CD14-positive monocyte (primary cell): ENCODE measurements around the gene IDI1. TPM values are rescaled to one million over a fixed set of nuclear protein-coding genes. Genes with fewer than 3 reads are reported as not detected.

ENCODE experiments used
- DNase-seq, 3 donors: peaks; one replicate each; pipeline ENCODE4 v3.0.0-alpha.2; 2011 to 2022
- H2AFZ ChIP-seq: 2 replicates; pipeline ENCODE4 v1.6.0; 2012; ENCODE audit warnings: mild to moderate bottlenecking, low read depth, low read length, inconsistent platforms; ENCODE audit not compliant: insufficient read depth, poor library complexity, severe bottlenecking
- H3K27ac ChIP-seq, 2 donors: 1 replicate in 1 of 2; 2 replicates in 1 of 2; pipeline ENCODE4 v1.5.1; 2012 to 2013; ENCODE audit warnings: low read length in 2 of 2, control low read depth in 1 of 2, inconsistent platforms in 1 of 2, low read depth in 1 of 2, mild to moderate bottlenecking in 1 of 2
- H3K27me3 ChIP-seq, 2 donors: one replicate each; pipeline versions ENCODE4 v1.6.0 to v1.6.1; 2011 to 2013; ENCODE audit warnings: low read length in 2 of 2; ENCODE audit not compliant: control insufficient read depth in 2 of 2, insufficient read depth in 2 of 2
- H3K36me3 ChIP-seq, 2 donors: replicated peaks in 1 of 2; 1 replicate in 1 of 2; 2 replicates in 1 of 2; pipeline versions ENCODE4 v1.5.1 to v1.6.1; 2012 to 2013; ENCODE audit warnings: low read length in 2 of 2, control low read depth in 1 of 2, inconsistent platforms in 1 of 2, mild to moderate bottlenecking in 1 of 2; ENCODE audit not compliant: insufficient read depth in 2 of 2, control insufficient read depth in 1 of 2
- H3K4me1 ChIP-seq, 2 donors: 1 replicate in 1 of 2; 2 replicates in 1 of 2; pipeline versions ENCODE4 v1.5.1 to v1.6.1; 2012 to 2013; ENCODE audit warnings: low read length in 2 of 2, control low read depth in 1 of 2, inconsistent platforms in 1 of 2, mild to moderate bottlenecking in 1 of 2, moderate library complexity in 1 of 2; ENCODE audit not compliant: insufficient read depth in 2 of 2, control insufficient read depth in 1 of 2
- H3K4me2 ChIP-seq: replicated peaks from 2 replicates; pipeline ENCODE3; 2012; ENCODE audit warnings: low read length, moderate library complexity, mild to moderate bottlenecking; ENCODE audit not compliant: poor library complexity, severe bottlenecking; ENCODE audit errors: extremely low read depth
- H3K4me3 ChIP-seq, 3 experiments: fragments of 200-600 bp in 1 of 3; sonication (generic) in 1 of 3; replicated peaks in 1 of 3; 1 replicate in 2 of 3; 2 replicates in 1 of 3; pipeline ENCODE4 v1.5.1; 2011 to 2013; ENCODE audit warnings: low read length in 3 of 3, mild to moderate bottlenecking in 3 of 3, control low read depth in 2 of 3, low read depth in 2 of 3, inconsistent platforms in 1 of 3, moderate library complexity in 1 of 3
- H3K79me2 ChIP-seq: 2 replicates; pipeline ENCODE4 v1.6.0; 2012; ENCODE audit warnings: mild to moderate bottlenecking, control low read depth, inconsistent platforms, low read length, moderate library complexity; ENCODE audit not compliant: insufficient read depth
- H3K9ac ChIP-seq: 2 replicates; pipeline ENCODE4 v1.6.0; 2017; ENCODE audit warnings: low read length, mild to moderate bottlenecking; ENCODE audit not compliant: insufficient read depth, poor library complexity, severe bottlenecking
- H3K9me3 ChIP-seq, 2 donors: replicated peaks in 1 of 2; 1 replicate in 1 of 2; 2 replicates in 1 of 2; pipeline versions ENCODE4 v1.5.1 to v1.6.1; 2012 to 2013; ENCODE audit warnings: low read length in 2 of 2, control low read depth in 1 of 2; ENCODE audit not compliant: control insufficient read depth in 1 of 2, insufficient read depth in 1 of 2
- H4K20me1 ChIP-seq: 2 replicates; pipeline ENCODE4 v1.6.0; 2012; ENCODE audit warnings: mild to moderate bottlenecking, low read length, control low read depth, moderate library complexity; ENCODE audit not compliant: insufficient read depth
- H3K27ac Mint-ChIP-seq, 7 donors: one replicate each; pipeline ENCODE4 v1.8.0; 2020; ENCODE audit warnings: mild to moderate bottlenecking in 7 of 7, mixed read lengths in 7 of 7, moderate library complexity in 6 of 7, inconsistent platforms in 2 of 7
- H3K27me3 Mint-ChIP-seq, 3 donors: one replicate each; pipeline ENCODE4 v1.8.0; 2021 to 2022; ENCODE audit warnings: low read depth in 3 of 3, mild to moderate bottlenecking in 3 of 3, mixed read lengths in 3 of 3, moderate library complexity in 3 of 3, inconsistent platforms in 1 of 3
- H3K36me3 Mint-ChIP-seq, 2 donors: one replicate each; pipeline ENCODE4 v1.8.0; 2020; ENCODE audit warnings: mixed read lengths in 2 of 2, inconsistent platforms in 1 of 2, mild to moderate bottlenecking in 1 of 2
- H3K4me1 Mint-ChIP-seq: one replicate; pipeline ENCODE4 v1.8.0; 2020; ENCODE audit warnings: mild to moderate bottlenecking, mixed read lengths
- H3K4me3 Mint-ChIP-seq, 2 donors: one replicate each; pipeline ENCODE4 v1.8.0; 2020; ENCODE audit warnings: mild to moderate bottlenecking in 2 of 2, mixed read lengths in 2 of 2, moderate library complexity in 1 of 2
- H3K9me3 Mint-ChIP-seq, 7 donors: one replicate each; pipeline ENCODE4 v1.8.0; 2020 to 2022; ENCODE audit warnings: mixed read lengths in 7 of 7, mild to moderate bottlenecking in 6 of 7, moderate library complexity in 6 of 7, inconsistent platforms in 2 of 7
- CTCF ChIP-seq: fragments of 200-600 bp; IDR thresholded peaks from one replicate; pipeline ENCODE4 v1.8.0; 2022; ENCODE audit warnings: antibody characterized with exemption, mild to moderate bottlenecking
- WGBS: methylation state at CpG from one replicate; pipeline ENCODE4 v1.1.5; 2013; ENCODE audit warnings: missing lambda C conversion rate; ENCODE audit not compliant: insufficient coverage; 5-methylcytosine and 5-hydroxymethylcytosine counted together
- intact Hi-C, 2 donors: fragments of 100-400 bp; cut with micrococcal nuclease; formaldehyde crosslinking; loops; one replicate each; pipeline versions ENCODE4 v1.15.0 to v1.15.1; 2023
- polyA plus RNA-seq, 3 donors: library from polyadenylated mRNA; depleted of rRNA in 1 of 3; unstranded in 2 of 3; stranded (reverse) in 1 of 3; fragments of 300-500 nt in 2 of 3; fragments of >200 nt in 1 of 3; fragmentation: Illumina TruSeq in 2 of 3; gene quantifications; 1 replicate in 2 of 3; 2 replicates in 1 of 3; pipeline ENCODE4 v1.2.3, GENCODE V29; 2012 to 2021

Gene IDI1
- polyA plus RNA-seq, 3 donors, result 35.0 to 139 (median 46.9) TPM

- intact Hi-C loops, result no loop called here
- H3K27me3 ChIP-seq, result no peaks in the 10 kb centered on the region
- no peak overlapping the region for H3K4me2 ChIP-seq
- no CpG with 5 or more reads among the region's 5 CpGs for WGBS
- no peak overlapping the region for H3K9ac ChIP-seq
- no peak overlapping the region for H2AFZ ChIP-seq
- Mint-ChIP-seq H3K27ac (peak overlapping the region in 1 of 7 donors; percentile 21), H3K4me1 (no peaks in the 10 kb centered on the region), H3K9me3 (peaks cover 8 to 22% (median 18%) of the 10 kb centered on the region in 7 donors), H3K4me3 (no peak overlapping the region), H3K27me3 (no peaks in the 10 kb centered on the region), H3K36me3 (peaks cover 88 to 100% of the 10 kb centered on the region in 2 donors)
- peaks cover 6 to 9% of the 10 kb centered on the region in 2 donors for H3K9me3 ChIP-seq
- no peak overlapping the region for H3K4me3 ChIP-seq
- H3K36me3 ChIP-seq, result peaks cover 92 to 100% of the 10 kb centered on the region in 2 donors
- H3K27ac ChIP-seq, result no peak overlapping the region
- peaks cover 20% of the 10 kb centered on the region for H4K20me1 ChIP-seq
- no peak for TF ChIP-seq CTCF
- no peaks in the 10 kb centered on the region for H3K4me1 ChIP-seq
- no peak for DNase-seq
- peaks cover 24% of the 10 kb centered on the region for H3K79me2 ChIP-seq
Observed at GRCh38 chr10:1002425-1003006, 46.4 kb downstream of the IDI1 start.

GRCh38 chr10:997266-998022 lies 51.5 kb downstream of the IDI1 start:
- H3K4me1 ChIP-seq, result no peaks in the 10 kb centered on the region
- peaks cover 88 to 100% of the 10 kb centered on the region in 2 donors for H3K36me3 Mint-ChIP-seq
- no peak for TF ChIP-seq CTCF
- no peak overlapping the region for H2AFZ ChIP-seq
- no peak overlapping the region for H3K27ac ChIP-seq
- H3K9me3 ChIP-seq, result peaks cover 6 to 7% of the 10 kb centered on the region in 2 donors
- H3K27me3 Mint-ChIP-seq, result peaks cover 0 to 1% (median 0%) of the 10 kb centered on the region in 3 donors
- intact Hi-C loops, result no loop called here
- DNase-seq, result no peak
- peaks cover 25% of the 10 kb centered on the region for H3K79me2 ChIP-seq
- no peak overlapping the region for H3K4me2 ChIP-seq
- no peak overlapping the region for H3K27ac Mint-ChIP-seq
- H3K9ac ChIP-seq, result no peak overlapping the region
- peaks cover 92 to 100% of the 10 kb centered on the region in 2 donors for H3K36me3 ChIP-seq
- H3K27me3 ChIP-seq, result no peaks in the 10 kb centered on the region
- no peaks in the 10 kb centered on the region for H3K4me1 Mint-ChIP-seq
- H4K20me1 ChIP-seq, result peaks cover 13% of the 10 kb centered on the region
- no peak overlapping the region for H3K4me3 Mint-ChIP-seq
- H3K9me3 Mint-ChIP-seq, result peaks cover 7 to 21% (median 14%) of the 10 kb centered on the region in 7 donors
- H3K4me3 ChIP-seq, result no peak overlapping the region
- 96% methylated on average over 12 of the region's 19 CpGs for WGBS
